ENCODE measurements around the gene SLC6A20.

The SLC6A20 gene

GRCh38 chr3:45800611-45801010 is 4.3 kb upstream of the SLC6A20 start:
- no peak for DNase-seq

GRCh38 chr3:45799586-45799985 is 3.2 kb upstream of the SLC6A20 start:
- DNase-seq = no peak

GRCh38 chr3:45798034-45798433 is 1.7 kb upstream of the SLC6A20 start:
- DNase-seq = no peak

- DNase-seq = no peak
Observed at GRCh38 chr3:45796902-45797637, 734 bp upstream of the SLC6A20 start.

- no peak for DNase-seq
Observed at GRCh38 chr3:45795509-45795881, 841 bp downstream of the SLC6A20 start.

GRCh38 chr3:45794660-45795059 is 1.7 kb downstream of the SLC6A20 start:
- DNase-seq = no peak

- DNase-seq = no peak
Observed at GRCh38 chr3:45794177-45794560, 2.2 kb downstream of the SLC6A20 start.

GRCh38 chr3:45793482-45794176 is 2.7 kb downstream of the SLC6A20 start:
- no peak for DNase-seq

GRCh38 chr3:45792516-45793172 is 3.7 kb downstream of the SLC6A20 start:
- no peak for DNase-seq

GRCh38 chr3:45792036-45792435 is 4.3 kb downstream of the SLC6A20 start:
- DNase-seq = no peak

- DNase-seq = no peak
Observed at GRCh38 chr3:45790596-45790995, 5.7 kb downstream of the SLC6A20 start.

- no peak for DNase-seq
Observed at GRCh38 chr3:45789235-45789812, 7.0 kb downstream of the SLC6A20 start.

- no peak for DNase-seq
Observed at GRCh38 chr3:45787551-45787950, 8.8 kb downstream of the SLC6A20 start.

GRCh38 chr3:45786801-45787495 is 9.4 kb downstream of the SLC6A20 start:
- no peak for DNase-seq

- DNase-seq = no peak
Observed at GRCh38 chr3:45785605-45786150, 10.7 kb downstream of the SLC6A20 start.

GRCh38 chr3:45783667-45784066 is 12.7 kb downstream of the SLC6A20 start:
- no peak for DNase-seq

GRCh38 chr3:45782381-45782780 is 14.0 kb downstream of the SLC6A20 start:
- no peak for DNase-seq

- no peak for DNase-seq
Observed at GRCh38 chr3:45781841-45782240, 14.5 kb downstream of the SLC6A20 start.

- no peak for DNase-seq
Observed at GRCh38 chr3:45781271-45781670, 15.1 kb downstream of the SLC6A20 start.

GRCh38 chr3:45779746-45780735 is 16.3 kb downstream of the SLC6A20 start:
- DNase-seq = no peak

GRCh38 chr3:45778761-45779201 is 17.6 kb downstream of the SLC6A20 start:
- DNase-seq = no peak

Data from cerebellar nuclear complex (tissue), 1 donor.